SK-N-SH (cell line): ENCODE measurements around the gene NTRK2. TPM values are rescaled to one million over a fixed set of nuclear protein-coding genes. Genes with fewer than 3 reads are reported as not detected.
A peak's percentile ranks its signal among the peaks of the same experiment; 100 is the strongest.

Source experiments
- CTCF ChIA-PET: fragments of 300-600, 350-600 bp; formaldehyde crosslinking; extraction: SDS; loops from one replicate; lab custom pipeline; 2021; lab: Yijun Ruan, JAX
- POLR2A ChIA-PET: fragments of 350-600 bp; sonication (Branson Sonifier 250); formaldehyde crosslinking; extraction: SDS; loops from one replicate; lab custom pipeline; 2020; ENCODE audit warnings: antibody characterized with exemption, inconsistent platforms; lab: Yijun Ruan, JAX
- DNase-seq: peaks from one replicate; pipeline ENCODE4 v3.0.0; 2012
- H2AFZ ChIP-seq: fragments of 200-600 bp; sonication (generic); 2 replicates; pipeline ENCODE4 v1.8.1; 2016; ENCODE audit warnings: antibody characterized with exemption, mild to moderate bottlenecking, low read depth
- H3F3A ChIP-seq: fragments of 200-600 bp; sonication (generic); replicated peaks from 2 replicates; pipeline ENCODE3; 2016; ENCODE audit warnings: antibody characterized with exemption, mild to moderate bottlenecking; ENCODE audit not compliant: insufficient read depth
- H3K27ac ChIP-seq, 2 experiments: fragments of 200-500 bp in 1 of 2; fragments of 200-600 bp in 1 of 2; sonication (Bioruptor generic) in 1 of 2; sonication (generic), shearing (Covaris generic) in 1 of 2; 2 replicates each; pipeline versions ENCODE4 v1.5.1 to v1.6.1; 2014 to 2016; ENCODE audit warnings: low read depth in 2 of 2, inconsistent platforms in 1 of 2, low read length in 1 of 2, mild to moderate bottlenecking in 1 of 2, mixed read lengths in 1 of 2
- H3K27me3 ChIP-seq: fragments of 200-600 bp; sonication (generic), shearing (Covaris generic); 2 replicates; pipeline ENCODE4 v1.6.1; 2016; ENCODE audit warnings: mixed run types; ENCODE audit not compliant: insufficient read depth
- H3K36me3 ChIP-seq, 2 experiments: fragments of 200-500 bp in 1 of 2; fragments of 200-600 bp in 1 of 2; sonication (Bioruptor generic) in 1 of 2; sonication (generic) in 1 of 2; replicated peaks in 1 of 2; 2 replicates each; pipeline versions ENCODE3 to v1.5.1; 2014 to 2016; ENCODE audit warnings: low read length in 1 of 2, mild to moderate bottlenecking in 1 of 2; ENCODE audit not compliant: insufficient read depth in 2 of 2, control insufficient read depth in 1 of 2
- H3K4me1 ChIP-seq, 2 experiments: fragments of 200-500 bp in 1 of 2; fragments of 200-600 bp in 1 of 2; sonication (Bioruptor generic) in 1 of 2; sonication (generic), shearing (Covaris generic) in 1 of 2; 2 replicates each; pipeline versions ENCODE4 v1.5.1 to v1.6.1; 2014 to 2016; ENCODE audit warnings: low read depth in 1 of 2, low read length in 1 of 2, mixed run types in 1 of 2; ENCODE audit not compliant: insufficient read depth in 2 of 2, control insufficient read depth in 1 of 2
- H3K4me2 ChIP-seq: fragments of 200-600 bp; sonication (generic), shearing (Covaris generic); 2 replicates; pipeline ENCODE4 v1.6.1; 2017; ENCODE audit warnings: mixed run types
- H3K4me3 ChIP-seq, 2 experiments: fragments of 200-500 bp in 1 of 2; fragments of 200-600 bp in 1 of 2; sonication (Bioruptor generic) in 1 of 2; sonication (generic), shearing (Covaris generic) in 1 of 2; 2 replicates each; pipeline versions ENCODE4 v1.5.1 to v1.8.1; 2014 to 2016; ENCODE audit warnings: low read depth in 2 of 2, inconsistent platforms in 1 of 2, low read length in 1 of 2, mild to moderate bottlenecking in 1 of 2, mixed read lengths in 1 of 2, moderate library complexity in 1 of 2
- H3K79me2 ChIP-seq: fragments of 200-600 bp; sonication (generic); 2 replicates; pipeline ENCODE4 v1.8.1; 2017; ENCODE audit warnings: mild to moderate bottlenecking; ENCODE audit not compliant: insufficient read depth
- H3K9ac ChIP-seq: fragments of 200-600 bp; sonication (generic); 2 replicates; pipeline ENCODE4 v1.6.1; 2017; ENCODE audit warnings: mixed run types
- H3K9me2 ChIP-seq: fragments of 200-600 bp; sonication (generic); 2 replicates; pipeline ENCODE4 v1.6.1; 2017; ENCODE audit warnings: mixed run types
- H3K9me3 ChIP-seq: fragments of 200-600 bp; sonication (generic); 2 replicates; pipeline ENCODE4 v1.6.1; 2017; ENCODE audit warnings: mixed run types, mild to moderate bottlenecking, moderate library complexity
- H4K20me1 ChIP-seq: fragments of 200-600 bp; sonication (generic); 2 replicates; pipeline ENCODE4 v1.6.1; 2017; ENCODE audit warnings: mild to moderate bottlenecking, mixed run types; ENCODE audit not compliant: insufficient read depth
- CHD2 ChIP-seq: fragments of 150-350 bp; IDR thresholded peaks from 2 replicates; pipeline ENCODE4 v1.6.1; 2018; ENCODE audit warnings: low read length; ENCODE audit not compliant: partially characterized antibody
- CTCF ChIP-seq: fragments of 200-600 bp; sonication (generic); IDR thresholded peaks from 2 replicates; pipeline ENCODE4 v1.6.1; 2017; ENCODE audit warnings: antibody characterized with exemption, mild to moderate bottlenecking, moderate library complexity
- EP300 ChIP-seq, 2 experiments: IDR thresholded peaks; 2 replicates each; pipeline versions ENCODE4 v1.4.0 to v1.6.1; 2012; ENCODE audit warnings: borderline replicate concordance in 1 of 2, low read depth in 1 of 2, low read length in 1 of 2
- FOSL2 ChIP-seq: IDR thresholded peaks from 2 replicates; pipeline ENCODE4 v1.4.0; 2012; ENCODE audit warnings: low read depth, mild to moderate bottlenecking, moderate library complexity, borderline replicate concordance
- FOXJ3 ChIP-seq: sonication (generic); formaldehyde crosslinking; IDR thresholded peaks from 2 replicates; pipeline ENCODE4 v1.5.1; 2020; ENCODE audit warnings: mild to moderate bottlenecking, missing genetic modification reagents
- FOXM1 ChIP-seq: IDR thresholded peaks from 2 replicates; pipeline ENCODE4 v1.4.0; 2012; ENCODE audit warnings: low read depth, mild to moderate bottlenecking
- IRF3 ChIP-seq: fragments of 150-350 bp; IDR thresholded peaks from 2 replicates; pipeline ENCODE4 v1.6.1; 2016; ENCODE audit warnings: mild to moderate bottlenecking, low read depth, low read length
- MEF2A ChIP-seq: IDR thresholded peaks from 2 replicates; pipeline ENCODE4 v1.4.0; 2012; ENCODE audit warnings: low read depth, borderline replicate concordance
- NFIC ChIP-seq: IDR thresholded peaks from 2 replicates; pipeline ENCODE4 v1.4.0; 2012; ENCODE audit warnings: borderline replicate concordance
- NRF1 ChIP-seq: IDR thresholded peaks from 2 replicates; pipeline ENCODE4 v1.6.1; 2012; ENCODE audit warnings: low read depth, mild to moderate bottlenecking, low read length
- RAD21 ChIP-seq: IDR thresholded peaks from 2 replicates; pipeline ENCODE4 v1.6.1; 2012; ENCODE audit warnings: mild to moderate bottlenecking, low read length
- RCOR1 ChIP-seq: fragments of 150-350 bp; IDR thresholded peaks from 2 replicates; pipeline ENCODE4 v1.6.1; 2017; ENCODE audit warnings: antibody characterized with exemption, low read length
- SMC3 ChIP-seq: IDR thresholded peaks from 2 replicates; pipeline ENCODE4 v1.6.1; 2012; ENCODE audit warnings: low read depth, low read length, improper control_type of control experiment
- USF1 ChIP-seq: IDR thresholded peaks from 2 replicates; pipeline ENCODE4 v1.4.0; 2012; ENCODE audit warnings: low read depth, borderline replicate concordance
- USF2 ChIP-seq: fragments of 150-350 bp; IDR thresholded peaks from 2 replicates; pipeline ENCODE4 v1.6.1; 2017; ENCODE audit warnings: antibody characterized with exemption, low read length, low read depth, borderline replicate concordance
- WGBS: methylation state at CpG from one replicate; pipeline ENCODE4 v1.1.6; 2017; ENCODE audit warnings: low lambda C conversion rate; 5-methylcytosine and 5-hydroxymethylcytosine counted together
- polyA plus RNA-seq, 3 experiments: library from polyadenylated mRNA; depleted of rRNA; stranded (reverse); fragments of >200 nt; gene quantifications; 2 replicates each; pipeline ENCODE4 v1.2.3, GENCODE V29; 2012

The NTRK2 gene
- polyA plus RNA-seq, 1 of the 3 experiments (the other 2 are of a cell fraction) = 0.05 TPM

GRCh38 chr9:84711398-84711777 lies 41.9 kb downstream of the NTRK2 start:
- Histone ChIP-seq H2AFZ (no peak overlapping the region), H3K27me3 (no peaks in the 10 kb centered on the region), H3K27ac (no peak overlapping the region), H3K9ac (no peak overlapping the region), H4K20me1 (no peaks in the 10 kb centered on the region), H3K9me2 (no peaks in the 10 kb centered on the region), H3K36me3 (no peaks in the 10 kb centered on the region), H3K9me3 (no peaks in the 10 kb centered on the region), H3K79me2 (no peaks in the 10 kb centered on the region), H3K4me1 (peaks cover 0 to 6% of the 10 kb centered on the region in 2 experiments; a peak in 1 of 4 replicates), H3K4me3 (no peak overlapping the region), H3K4me2 (no peak overlapping the region), H3F3A (no peaks in the 10 kb centered on the region)
- 66% methylated on average over 7 of the region's 7 CpGs for WGBS
- CTCF ChIA-PET = interaction anchor here (1.2 to 1.3 kb wide), 2 partner anchors 13 to 314 kb away, joined by 3 read pairs; no protein-coding TSS in a partner anchor
- TF ChIP-seq NRF1 = no peak
- no peak for DNase-seq
- POLR2A ChIA-PET = no interaction called here

- Histone ChIP-seq H3K36me3 (no peaks in the 10 kb centered on the region), H3K27ac (no peak overlapping the region), H2AFZ (no peak overlapping the region), H3F3A (no peaks in the 10 kb centered on the region), H3K9ac (no peak overlapping the region), H4K20me1 (no peaks in the 10 kb centered on the region), H3K4me3 (no peak overlapping the region), H3K4me1 (peaks cover 0 to 6% of the 10 kb centered on the region in 2 experiments; a peak in 1 of 4 replicates), H3K9me3 (no peaks in the 10 kb centered on the region), H3K79me2 (no peaks in the 10 kb centered on the region), H3K27me3 (no peaks in the 10 kb centered on the region), H3K4me2 (no peak overlapping the region), H3K9me2 (no peaks in the 10 kb centered on the region)
- CTCF ChIA-PET = interaction anchor here (1.2 to 1.3 kb wide), 2 partner anchors 14 to 315 kb away, joined by 3 read pairs; no protein-coding TSS in a partner anchor
- DNase-seq = peak; percentile 16
- TF ChIP-seq EP300 (IDR thresholded peaks at IDR 0.05; ENCODE audit: borderline replicate concordance in 1 of 2, low read depth in 1 of 2, low read length in 1 of 2) (peak in 1 of 2 experiments; percentile 19; a peak in 1 of 4 replicates), MEF2A (no peak), NRF1 (no peak), RCOR1 (0 out of 2 replicates have a peak, but pooled peaks have one; percentile 25)
- POLR2A ChIA-PET = no interaction called here
- WGBS = 65% methylated on average over 6 of the region's 6 CpGs
Measured at GRCh38 chr9:84711936-84712335, 42.4 kb downstream of the NTRK2 start.

GRCh38 chr9:84716217-84716616 lies 46.7 kb downstream of the NTRK2 start:
- DNase-seq = no peak
- no peak overlapping the region for H3K9ac ChIP-seq
- H3K79me2 ChIP-seq = no peaks in the 10 kb centered on the region
- WGBS = 43% methylated on average over 3 of the region's 3 CpGs
- no peaks in the 10 kb centered on the region for H3K27me3 ChIP-seq
- H3F3A ChIP-seq = no peaks in the 10 kb centered on the region
- no peak overlapping the region for H3K4me3 ChIP-seq
- no peaks in the 10 kb centered on the region for H3K9me3 ChIP-seq
- no peaks in the 10 kb centered on the region for H3K36me3 ChIP-seq
- no peaks in the 10 kb centered on the region for H4K20me1 ChIP-seq
- H3K4me2 ChIP-seq = no peak overlapping the region
- TF ChIP-seq FOXJ3 = no peak
- TF ChIP-seq RAD21 = no peak
- no peak for TF ChIP-seq FOSL2
- TF ChIP-seq NFIC = no peak
- no peak for TF ChIP-seq CHD2
- no peak for TF ChIP-seq FOXM1
- TF ChIP-seq IRF3 = no peak
- TF ChIP-seq RCOR1 = no peak
- no peak for TF ChIP-seq CTCF
- TF ChIP-seq SMC3 = no peak
- no peak for TF ChIP-seq USF2
- TF ChIP-seq USF1 = no peak
- no peak overlapping the region for H2AFZ ChIP-seq
- ChIA-PET POLR2A (no interaction called here), CTCF (interaction anchor here (1.3 to 1.8 kb wide), 3 partner anchors 12 to 40 kb away, joined by 3 to 4 read pairs (median 4); no protein-coding TSS in a partner anchor)
- peaks cover 0 to 6% of the 10 kb centered on the region in 2 experiments; a peak in 1 of 4 replicates for H3K4me1 ChIP-seq
- no peak overlapping the region for H3K27ac ChIP-seq
- no peaks in the 10 kb centered on the region for H3K9me2 ChIP-seq
